HG03457 (cell line): ENCODE results near the gene B3GAT1.
"Not testable (repeated sequence)": the region's sequence is repeated elsewhere in the genome, so short reads cannot be mapped to it uniquely, and the experiment has no call there.

Experiments
- ATAC-seq: cut with Tn5 transposase; IDR thresholded peaks from one replicate; pipeline ENCODE4 v1.9.1; 2021; ENCODE audit warnings: moderate number of reproducible peaks; ENCODE audit not compliant: unreplicated experiment

B3GAT1 gene

DNA sequence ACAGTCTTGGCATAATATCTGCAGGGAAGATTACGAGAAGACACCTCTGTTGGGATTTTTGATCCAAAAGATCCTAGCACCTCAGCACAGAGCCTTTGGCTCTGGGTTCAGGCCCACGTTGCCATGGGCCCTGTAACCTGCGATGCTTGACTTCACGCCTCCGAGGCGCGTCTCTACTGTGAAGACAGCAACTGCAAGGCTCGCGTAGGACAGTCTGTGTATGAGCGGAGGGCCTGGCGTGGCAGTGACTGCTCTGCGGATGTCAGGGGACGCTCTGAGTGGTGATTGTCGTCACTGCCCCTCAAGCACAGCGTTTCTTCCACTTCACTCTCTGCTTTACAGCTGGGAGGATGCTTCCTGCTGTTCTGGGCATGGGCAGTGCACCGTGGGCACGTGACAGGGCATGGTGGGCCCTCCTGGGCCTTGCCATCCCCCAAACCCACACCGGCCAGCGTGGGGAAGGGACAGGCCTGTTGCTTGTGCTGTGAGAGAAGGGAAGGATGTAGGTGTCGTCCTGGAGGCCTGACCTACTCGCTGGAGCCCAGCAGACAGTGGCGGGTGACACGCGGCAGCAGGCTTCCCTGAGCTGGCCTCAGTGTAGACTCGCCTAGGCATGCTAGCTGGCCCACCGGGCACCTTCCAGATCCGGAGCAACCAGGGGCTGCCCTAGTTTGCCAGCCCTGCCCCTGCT, 53.7 kb downstream of the B3GAT1 start:
- ATAC-seq: no peak

DNA sequence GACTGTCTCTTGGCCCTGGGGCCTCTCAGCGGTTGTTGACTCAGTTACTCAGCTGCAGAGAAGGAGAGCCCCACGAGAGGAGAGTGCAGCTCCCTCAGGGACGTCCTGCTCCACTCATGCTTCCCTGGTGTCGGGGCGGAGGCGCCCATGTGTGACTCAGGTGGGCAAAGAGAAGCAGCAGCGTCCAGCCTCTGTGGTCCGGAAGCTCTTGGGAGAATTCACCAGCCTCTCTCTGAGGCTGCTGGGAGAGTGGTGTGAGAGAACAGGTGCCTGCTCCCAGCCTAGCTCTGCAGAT, 54.5 kb downstream of the B3GAT1 start:
- ATAC-seq: no peak

DNA sequence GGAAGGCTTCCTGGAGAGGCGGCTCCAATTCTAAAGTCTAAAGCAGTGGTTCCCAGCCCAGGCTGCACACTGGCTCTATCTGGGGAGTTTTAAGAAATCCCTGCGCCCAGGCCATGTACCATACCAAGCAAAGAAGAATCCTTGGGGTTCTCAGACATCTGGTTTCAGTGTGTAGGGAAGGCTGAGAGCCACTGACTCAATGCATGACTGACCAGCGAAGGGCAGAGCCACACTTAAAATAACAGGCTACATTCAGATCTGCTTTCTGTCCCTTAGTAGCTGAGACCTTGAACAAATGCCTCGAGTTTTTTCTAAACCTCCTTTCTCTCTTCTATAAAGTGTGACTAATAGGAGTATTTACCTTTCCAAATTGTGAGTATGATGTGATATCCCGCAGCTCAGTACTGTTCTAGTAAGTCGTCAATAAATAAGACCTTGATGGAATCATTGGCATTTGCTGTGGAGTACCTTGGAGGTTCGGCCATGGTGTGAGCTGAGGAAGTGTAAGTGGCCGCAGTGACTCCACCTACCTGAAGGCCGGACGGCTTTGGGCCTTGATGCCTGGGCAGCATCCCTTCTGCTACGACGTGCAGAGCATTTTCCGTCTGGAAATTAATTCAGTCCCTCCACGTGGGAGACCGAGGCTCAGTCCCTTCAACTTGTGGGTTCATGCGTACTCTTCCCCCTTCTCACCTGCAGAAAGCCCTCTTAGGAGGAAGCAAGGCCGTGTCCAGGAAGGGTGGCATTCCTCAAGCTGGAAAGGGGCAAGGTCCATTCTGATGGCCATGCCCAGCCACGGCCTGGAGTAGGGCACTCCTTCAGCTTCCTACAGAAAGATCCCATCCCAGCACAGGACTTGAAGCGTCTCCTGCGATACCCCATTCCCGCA, 55.1 kb downstream of the B3GAT1 start:
- no peak for ATAC-seq

DNA sequence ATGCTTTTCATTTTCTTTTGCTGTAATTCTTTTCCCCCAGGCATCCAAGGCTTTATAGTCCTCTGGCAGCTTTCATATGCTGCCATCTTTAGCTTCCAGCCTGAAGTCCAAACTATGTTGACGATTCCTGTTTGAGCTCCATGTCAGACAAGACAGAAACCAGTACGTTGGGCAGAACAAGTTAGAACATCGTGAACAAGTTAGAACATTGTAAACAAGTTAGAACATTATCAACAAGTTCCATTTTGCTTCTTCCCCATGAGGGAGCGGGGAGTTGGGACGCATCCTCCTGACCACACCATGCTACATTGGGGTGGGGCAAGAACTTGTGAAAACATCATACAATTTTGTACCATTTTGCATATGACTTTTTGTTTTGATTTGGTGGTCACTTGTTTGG, 56.4 kb downstream of the B3GAT1 start:
- ATAC-seq: no peak

DNA sequence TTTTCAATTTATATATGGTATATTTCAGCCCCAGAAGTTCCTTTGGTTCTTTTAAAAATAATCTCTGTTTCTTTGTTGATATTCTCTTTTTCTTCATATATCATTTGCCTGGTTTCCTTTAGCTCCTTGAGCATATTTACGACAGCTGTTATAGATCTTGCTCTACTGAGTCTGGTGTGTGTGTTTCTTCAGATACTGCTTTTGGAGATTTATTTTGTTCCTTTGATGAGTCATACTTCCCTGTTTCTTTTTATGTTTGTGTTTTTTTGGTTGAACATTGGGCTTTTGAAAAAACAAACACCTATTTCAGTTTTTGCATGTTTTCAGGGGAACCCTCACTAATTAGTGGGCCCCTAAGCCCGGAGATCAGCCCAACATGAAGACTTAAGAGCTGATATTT, 56.9 kb downstream of the B3GAT1 start:
- ATAC-seq: no peak

DNA sequence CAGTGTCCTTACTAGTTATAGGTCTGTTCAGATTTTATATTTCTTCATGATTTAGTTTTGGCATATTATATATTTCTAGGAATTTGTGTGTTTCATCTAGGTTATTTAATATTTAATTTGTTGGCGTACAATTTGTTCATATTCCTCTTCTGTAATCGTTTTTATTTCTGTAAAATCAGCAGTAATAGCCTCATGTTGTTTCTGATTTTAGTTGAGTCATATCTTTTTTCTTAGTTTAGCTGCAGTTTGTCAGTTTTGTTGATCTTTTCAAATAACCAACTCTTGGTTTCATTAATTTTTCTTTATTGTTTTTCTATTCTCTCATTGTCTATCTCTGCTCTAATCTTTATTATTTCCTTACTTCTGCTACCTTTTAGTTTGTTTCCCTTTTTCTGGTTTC, 59.9 kb downstream of the B3GAT1 start:
- no peak for ATAC-seq

DNA sequence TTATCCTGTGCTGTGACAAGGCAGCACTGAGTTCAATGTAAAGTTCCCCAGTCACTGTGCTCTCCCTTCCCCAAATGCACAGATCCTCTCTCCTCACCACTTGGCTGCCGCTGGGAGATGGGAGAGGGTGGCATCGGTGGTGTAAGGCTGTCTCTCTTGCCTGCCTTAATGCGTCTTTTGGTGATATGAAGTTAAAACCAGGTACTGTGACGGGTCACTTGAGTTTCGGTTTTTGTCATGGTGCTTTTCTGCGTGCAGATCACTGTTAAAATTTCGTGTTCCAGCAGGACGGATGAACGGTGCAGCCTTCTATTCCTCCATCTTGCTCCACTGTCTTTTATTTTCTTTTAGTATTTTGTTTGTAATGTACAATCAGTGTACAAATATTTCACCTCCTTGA, 61.7 kb downstream of the B3GAT1 start:
- ATAC-seq: no peak

DNA sequence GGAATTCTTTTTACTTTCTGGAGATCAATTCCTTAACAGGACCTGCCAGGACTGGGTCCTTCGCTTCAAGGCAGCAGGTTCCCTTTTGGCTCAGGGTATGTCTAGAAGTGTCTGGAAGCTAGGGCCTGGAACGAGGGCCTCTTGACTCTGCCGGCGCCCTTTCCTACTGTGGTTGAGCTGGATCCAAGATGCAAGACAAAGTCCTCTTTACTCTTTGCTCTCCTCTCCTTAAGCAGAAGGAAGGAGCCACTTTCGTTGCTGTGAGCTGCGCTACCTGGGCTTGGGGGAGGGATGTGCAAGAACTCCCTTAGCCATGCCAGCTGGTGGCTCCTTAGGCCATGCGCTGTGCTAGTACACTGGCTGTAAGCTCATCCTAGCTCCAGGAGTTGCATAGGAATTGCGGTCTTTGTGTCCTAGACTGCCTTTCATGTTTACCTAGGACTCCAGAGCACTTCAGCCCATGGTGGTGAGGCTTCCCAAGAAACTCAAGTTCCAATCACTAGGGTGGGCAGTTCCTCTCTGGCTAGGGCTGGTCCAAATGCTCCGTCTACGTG, 62.2 kb downstream of the B3GAT1 start:
- no peak for ATAC-seq

DNA sequence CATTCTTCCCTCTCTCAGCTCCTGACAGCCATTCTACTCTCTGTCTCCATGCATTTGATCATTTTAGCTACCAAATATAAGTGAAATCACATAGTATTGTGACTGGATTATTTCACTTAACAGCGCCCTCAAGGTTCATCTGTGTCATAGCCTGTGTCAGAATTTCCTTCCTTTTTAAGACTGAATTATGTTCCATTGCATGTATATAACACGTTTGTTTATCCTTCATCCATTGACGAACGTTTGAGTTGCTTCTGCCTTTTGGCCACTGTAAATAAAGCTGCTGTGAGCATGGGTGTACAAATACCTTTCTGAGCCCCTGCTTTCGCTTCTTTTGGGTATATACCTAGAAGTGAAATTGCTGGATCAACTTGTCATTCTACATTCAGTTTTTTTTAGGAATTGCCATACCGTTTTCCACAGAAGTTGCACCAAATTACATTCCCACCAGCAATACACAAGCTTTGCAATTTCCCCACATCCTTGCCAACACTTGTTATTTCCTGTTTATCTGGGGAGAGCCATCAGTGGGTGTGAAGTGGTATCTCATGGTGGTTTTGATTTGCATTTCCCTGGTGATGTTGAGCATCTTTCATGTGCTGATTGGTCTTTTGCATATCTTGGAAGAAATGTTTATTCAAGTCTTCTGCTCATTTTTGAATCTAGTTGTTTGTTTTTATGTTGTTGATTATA, 62.8 kb downstream of the B3GAT1 start:
- no peak for ATAC-seq

DNA sequence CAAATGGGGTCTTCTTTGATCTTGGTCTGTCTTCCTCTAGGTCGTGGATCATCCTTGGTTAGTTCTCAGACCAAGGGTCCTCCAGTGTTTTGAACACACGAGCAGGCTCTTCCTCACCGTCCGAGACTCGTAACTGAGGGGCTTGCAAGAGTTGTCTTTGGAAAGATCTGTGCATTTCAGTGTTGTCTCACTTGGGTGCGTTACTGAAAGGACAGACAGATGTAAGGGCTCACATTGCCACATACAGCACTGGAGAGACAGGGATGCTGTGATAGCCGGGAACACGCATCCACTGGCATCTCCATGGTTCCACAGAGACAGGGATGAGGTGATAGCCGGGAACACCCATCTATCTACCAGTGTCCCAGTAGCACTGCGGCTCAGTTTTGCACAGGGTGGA, 64.6 kb downstream of the B3GAT1 start:
- ATAC-seq: no peak

DNA sequence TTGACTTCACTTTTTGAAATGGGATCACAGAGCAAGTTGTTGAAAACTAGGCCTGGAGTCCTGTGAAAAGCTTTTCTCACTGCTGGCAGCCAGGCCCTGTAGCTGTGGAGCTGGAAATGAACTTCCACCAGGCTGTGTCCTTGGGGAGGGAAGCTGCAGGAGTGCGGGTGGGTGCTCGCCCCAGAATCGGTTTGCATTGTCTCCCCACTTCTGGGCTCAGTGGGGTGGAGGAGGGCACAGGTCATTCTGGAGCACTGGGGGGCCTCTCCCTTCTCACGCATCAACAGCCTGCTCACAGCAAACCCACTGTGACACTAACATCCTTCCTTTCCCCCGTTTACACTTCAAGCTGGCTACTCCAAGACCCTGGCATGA, 65.1 kb downstream of the B3GAT1 start:
- no peak for ATAC-seq

DNA sequence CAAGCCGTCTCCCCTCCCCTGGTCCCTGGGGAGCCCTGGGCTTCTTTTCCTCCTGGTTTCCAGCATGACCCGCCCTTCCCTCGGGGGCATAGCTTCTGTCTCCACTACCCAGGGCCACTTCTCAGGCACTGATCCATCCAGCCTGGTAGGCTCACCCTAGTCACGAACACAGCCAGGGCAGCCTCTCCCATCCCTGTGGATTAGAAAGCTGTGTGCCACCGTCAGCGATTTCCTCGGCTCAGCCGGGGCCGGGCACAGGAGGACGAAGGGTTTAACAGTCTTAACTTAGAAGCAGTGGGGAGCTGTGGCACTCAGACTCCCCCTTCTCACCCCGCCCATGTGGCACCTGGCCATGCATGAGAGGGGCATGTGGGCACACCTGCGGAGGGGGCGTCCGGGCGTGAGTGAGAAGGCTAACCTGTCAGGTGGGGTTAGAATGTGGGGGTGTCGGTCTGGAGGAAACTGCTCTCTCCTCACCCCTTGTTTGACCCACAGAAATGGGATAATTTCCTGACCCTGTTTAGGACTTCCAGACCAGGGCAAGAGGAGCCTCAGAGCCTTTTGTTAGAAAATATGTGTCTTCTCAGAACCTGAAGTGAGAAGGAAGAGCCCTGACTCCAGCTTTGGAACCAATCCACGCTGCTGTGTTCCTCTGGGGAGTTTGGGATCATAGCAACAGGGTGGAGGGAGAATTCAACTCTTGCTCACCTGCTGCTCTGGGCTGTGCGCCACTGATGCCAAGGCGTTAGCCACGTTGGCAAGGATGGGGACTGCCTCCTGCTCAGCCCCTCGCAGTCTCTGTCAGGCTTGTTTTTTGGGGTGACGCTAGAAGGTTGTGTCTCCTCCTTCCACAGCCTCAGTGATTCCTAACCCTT, 65.7 kb downstream of the B3GAT1 start:
- no peak for ATAC-seq

DNA sequence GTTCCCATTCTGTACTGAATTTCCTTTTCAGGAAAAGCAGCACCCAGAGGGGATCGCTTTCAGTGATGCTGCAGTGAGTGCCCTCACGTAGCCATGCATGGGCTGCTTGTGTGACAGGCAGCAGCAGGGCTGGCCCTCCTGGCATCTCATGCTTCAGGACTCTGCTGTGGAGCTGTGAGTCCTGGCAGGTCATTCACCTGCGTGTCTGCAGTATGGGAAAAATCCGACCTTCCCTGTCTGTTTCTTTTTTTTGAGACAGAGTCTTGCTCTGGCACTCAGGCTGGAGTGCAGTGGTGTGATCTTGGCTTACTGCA, 66.8 kb downstream of the B3GAT1 start:
- ATAC-seq: no peak

DNA sequence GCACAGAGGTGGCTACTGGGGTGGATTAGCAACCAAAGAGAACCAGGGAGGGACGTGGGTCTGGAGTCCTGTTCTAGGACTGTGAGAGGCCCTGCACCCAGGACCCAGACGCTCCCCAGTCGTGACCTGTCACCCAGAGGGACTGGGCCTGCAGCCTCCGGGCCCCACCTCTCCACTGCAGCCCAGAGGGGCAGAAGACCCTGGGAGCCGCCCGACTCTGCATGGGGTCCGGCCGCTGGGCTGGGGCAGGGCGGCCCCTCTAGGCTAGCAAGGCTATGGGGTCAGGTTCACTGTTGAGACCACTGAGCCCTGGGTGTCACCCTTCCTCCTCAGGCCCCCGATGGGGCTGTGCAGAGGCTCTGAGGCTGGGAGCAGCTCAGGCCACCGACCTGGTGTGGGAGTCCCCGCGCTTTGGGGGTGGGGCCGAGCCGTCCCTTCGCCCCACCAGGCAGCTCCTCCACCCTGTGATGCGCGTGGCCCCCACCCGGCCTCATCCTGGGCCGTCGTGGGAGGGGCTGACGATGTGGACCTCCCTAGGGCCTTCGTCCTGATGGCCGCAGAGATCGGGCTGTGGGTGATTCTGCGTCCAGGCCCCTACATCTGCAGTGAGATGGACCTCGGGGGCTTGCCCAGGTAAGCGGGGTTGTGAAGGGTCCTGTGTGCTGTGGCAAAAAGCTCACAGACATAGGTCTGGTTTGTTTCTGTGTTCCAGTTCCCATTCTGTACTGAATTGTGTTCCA, 67.4 kb downstream of the B3GAT1 start:
- ATAC-seq: not testable (repeated sequence)

DNA sequence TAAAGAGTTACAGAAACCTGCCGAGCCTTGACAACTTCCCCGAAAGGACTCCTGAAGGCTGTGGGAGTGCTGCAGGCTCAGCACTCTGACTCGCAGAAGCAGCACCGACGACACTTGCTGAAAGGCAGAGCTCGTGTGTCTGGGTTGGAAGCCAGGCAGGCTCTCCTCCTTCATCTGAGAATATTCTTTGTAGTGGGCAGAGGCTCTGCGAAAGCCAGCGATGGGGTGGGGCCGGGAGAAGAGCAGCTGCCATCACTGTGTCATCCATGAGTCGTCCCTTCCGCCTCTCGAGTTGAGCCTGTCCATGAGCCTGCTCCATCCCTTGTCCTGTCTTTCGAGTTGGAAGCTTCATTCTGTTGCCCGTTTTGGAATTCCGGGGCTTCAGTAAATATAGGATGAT, 68.4 kb downstream of the B3GAT1 start:
- ATAC-seq: no peak

DNA sequence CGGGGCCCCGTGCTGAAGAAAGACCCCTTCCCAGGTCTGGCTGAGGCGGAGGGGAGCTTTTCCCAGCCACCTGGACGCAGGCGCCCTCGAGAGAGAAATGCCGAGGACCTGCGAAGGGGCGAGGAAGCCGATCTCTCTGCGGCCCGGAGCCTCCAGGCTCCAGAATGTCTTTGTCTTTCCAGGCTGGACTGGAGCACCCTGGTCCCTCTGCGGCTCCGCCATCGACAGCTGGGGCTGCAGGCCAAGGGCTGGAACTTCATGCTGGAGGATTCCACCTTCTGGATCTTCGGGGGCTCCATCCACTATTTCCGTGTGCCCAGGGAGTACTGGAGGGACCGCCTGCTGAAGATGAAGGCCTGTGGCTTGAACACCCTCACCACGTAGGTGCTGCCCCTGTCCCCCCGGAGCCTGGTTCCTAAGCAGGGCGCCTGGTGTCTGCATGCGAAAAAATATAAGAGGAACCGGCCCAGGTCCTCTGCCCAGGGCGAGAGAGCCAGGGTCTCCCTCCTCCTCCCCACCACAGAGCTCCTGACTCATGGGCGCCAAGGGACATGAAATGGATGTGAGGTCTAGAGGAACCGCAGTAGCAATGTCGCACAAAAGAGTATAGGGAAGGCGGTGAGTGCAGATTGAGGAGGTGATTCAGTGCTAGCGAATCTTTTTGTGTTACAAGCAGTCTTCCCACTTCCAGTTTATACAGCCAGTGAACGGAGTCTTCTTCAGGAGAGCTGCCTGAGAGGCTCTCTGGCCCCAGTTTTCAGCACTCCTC, 69.3 kb downstream of the B3GAT1 start:
- no peak for ATAC-seq

DNA sequence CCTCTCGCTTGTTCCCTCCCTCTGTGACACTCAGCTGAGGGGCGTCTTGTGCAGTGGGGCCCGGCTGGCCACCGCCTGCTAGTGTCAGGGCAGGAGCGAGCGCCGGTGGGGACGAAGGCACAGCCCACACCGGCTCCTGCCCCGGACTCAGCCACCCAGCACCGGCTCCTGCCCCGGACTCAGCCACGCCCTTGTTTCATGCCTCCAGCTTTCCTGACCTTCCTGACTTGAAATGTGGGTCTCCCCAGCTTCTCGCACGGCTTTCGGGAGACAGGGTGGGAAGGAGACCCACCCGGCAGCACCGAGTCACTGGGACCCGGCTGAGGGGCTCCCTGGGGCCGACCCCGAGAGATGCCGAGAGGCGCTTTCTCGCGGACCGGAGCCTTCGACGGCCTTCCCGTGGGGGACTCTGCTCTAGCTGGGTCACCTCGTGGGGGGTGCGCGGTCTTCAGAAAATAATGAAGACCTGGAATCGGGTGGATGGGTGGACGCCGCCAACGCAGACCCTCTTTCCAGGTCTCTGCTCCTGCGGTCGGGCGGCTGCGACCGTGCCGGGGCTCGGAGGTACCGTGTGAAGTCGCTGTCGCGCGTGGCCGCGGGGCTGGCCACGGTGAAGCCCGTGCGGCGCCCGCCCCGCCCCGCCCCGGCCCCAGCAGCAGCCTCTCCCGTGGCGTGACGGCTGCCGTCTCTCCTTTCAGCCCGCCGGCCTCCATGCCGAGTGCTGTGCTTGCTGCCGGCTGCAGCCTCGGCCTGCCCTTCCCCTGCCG, 70.1 kb downstream of the B3GAT1 start:
- no peak for ATAC-seq

DNA sequence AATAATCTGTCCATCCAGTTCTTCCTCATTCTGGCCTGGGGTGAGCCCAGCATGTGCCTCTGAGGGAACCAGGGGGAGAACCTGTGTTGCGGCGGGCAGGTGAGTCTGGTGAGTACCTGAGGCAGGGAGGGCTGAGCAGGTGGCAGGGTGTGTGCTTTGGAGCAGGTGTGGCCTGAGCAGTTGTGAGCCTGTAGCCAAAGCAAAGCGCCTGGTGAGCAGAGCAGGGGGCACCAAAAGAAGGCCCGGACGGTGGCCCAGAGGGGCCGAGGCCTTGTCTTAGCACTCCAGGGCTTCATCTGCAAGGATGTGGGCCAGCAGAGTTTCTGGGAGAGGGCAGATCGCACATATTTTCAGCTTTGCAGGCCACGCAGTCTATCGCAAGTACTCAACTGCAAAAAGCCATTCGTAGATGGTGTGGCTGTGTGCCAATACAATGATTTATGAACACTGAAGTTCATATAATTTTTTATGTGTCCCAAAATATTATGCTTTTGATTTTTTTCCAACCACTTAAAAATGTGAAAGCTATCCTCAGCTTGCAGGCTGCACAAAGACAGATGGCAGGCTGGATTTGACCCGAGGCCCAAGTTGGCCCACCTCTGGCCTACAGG, 71.6 kb downstream of the B3GAT1 start:
- no peak for ATAC-seq
